Measurements from ENCODE around the gene HSPA1A. TPM values are rescaled to one million over a fixed set of nuclear protein-coding genes. Genes with fewer than 3 reads are reported as not detected.
A peak's percentile ranks its signal among the peaks of the same experiment; 100 is the strongest.

The HSPA1A gene
- total and polyA plus RNA-seq, 9 of the 15 experiments (the other 6 are each of a cell fraction or from before 2014, with no cell fraction given): 2.2 to 273 (median 107) TPM

DNA sequence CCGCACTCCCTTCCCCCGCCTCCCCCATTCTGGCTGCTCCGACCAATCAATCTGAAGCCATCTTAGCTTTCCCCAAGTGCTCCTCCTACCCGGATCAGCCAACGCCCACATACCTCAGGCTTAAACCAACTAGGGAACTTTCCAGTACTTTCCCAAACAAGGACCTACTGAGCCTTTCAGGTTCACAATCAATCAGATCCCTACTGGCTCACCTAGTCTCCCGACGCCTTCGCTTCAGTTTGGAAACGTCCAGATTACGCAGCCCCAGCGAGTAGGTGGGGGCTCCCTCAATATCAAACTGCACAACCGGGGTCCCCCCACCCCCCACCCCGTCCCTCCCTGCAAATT lies 692 bp upstream of the HSPA1A start (continued):
- TF ChIP-seq, protein P1, sequence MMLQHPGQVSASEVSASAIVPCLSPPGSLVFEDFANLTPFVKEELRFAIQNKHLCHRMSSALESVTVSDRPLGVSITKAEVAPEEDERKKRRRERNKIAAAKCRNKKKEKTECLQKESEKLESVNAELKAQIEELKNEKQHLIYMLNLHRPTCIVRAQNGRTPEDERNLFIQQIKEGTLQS (IDR thresholded peaks at IDR 0.05): no peak
- TF ChIP-seq, protein P1 (CRISPR knock-in tag; conservative IDR thresholded peaks at IDR 0.05): peak; percentile 46; the same call in 1 of the 2 replicates
- TF ChIP-seq CAMTA2 (CRISPR knock-in tag; conservative IDR thresholded peaks at IDR 0.05) (no peak), RFX1 (IDR thresholded peaks at IDR 0.05) (no peak), HCFC1 (IDR thresholded peaks at IDR 0.05; ENCODE audit: low read depth, low read length) (no peak), ZBTB7A (IDR thresholded peaks at IDR 0.05; ENCODE audit: borderline replicate concordance, control insufficient read depth, low read depth, low read length) (no peak; the same call in 1 of the 2 replicates), ZNF41 (CRISPR knock-in tag; conservative IDR thresholded peaks at IDR 0.05) (0 out of 2 replicates have a peak, but pooled peaks have one; percentile 54), HDAC6 (IDR thresholded peaks at IDR 0.05; ENCODE audit: low read depth, low read length) (no peak), STAT5A (IDR thresholded peaks at IDR 0.05; ENCODE audit: borderline replicate concordance, low read length) (no peak; the same call in 1 of the 2 replicates), ZNF282 (CRISPR knock-in tag; IDR thresholded peaks at IDR 0.05) (no peak), WHSC1 (IDR thresholded peaks at IDR 0.05; ENCODE audit: low read length) (no peak), MTA1 (IDR thresholded peaks at IDR 0.05; ENCODE audit: borderline replicate concordance) (peak; percentile 37; the same call in 1 of the 2 replicates), ZNF3 (CRISPR knock-in tag; IDR thresholded peaks at IDR 0.05) (no peak), ATF1 (CRISPR knock-in tag; IDR thresholded peaks at IDR 0.05) (no peak), ATF1 (tag; IDR thresholded peaks at IDR 0.05) (no peak), E2F3 (CRISPR knock-in tag; IDR thresholded peaks at IDR 0.05) (peak; percentile 60; the same call in 1 of the 2 replicates), BCOR (IDR thresholded peaks at IDR 0.05) (peak; percentile 17; the same call in 1 of the 2 replicates), OTX1 (CRISPR knock-in tag; IDR thresholded peaks at IDR 0.05) (peak; percentile 84), PHF21A (IDR thresholded peaks at IDR 0.05; ENCODE audit: borderline replicate concordance, low read depth) (peak; percentile 85; the same call in 1 of the 2 replicates), ZNF778 (CRISPR knock-in tag; IDR thresholded peaks at IDR 0.05) (no peak), CHD1 (IDR thresholded peaks at IDR 0.05; ENCODE audit: low read length) (peak; percentile 83), TSC22D4 (tag; IDR thresholded peaks at IDR 0.05) (no peak), CC2D1A (IDR thresholded peaks at IDR 0.05) (peak; percentile 85; the same call in 1 of the 2 replicates), TEAD4 (IDR thresholded peaks at IDR 0.05; ENCODE audit: low read length) (peak; percentile 62; the same call in 1 of the 2 replicates), TEAD4 (CRISPR knock-in tag; IDR thresholded peaks at IDR 0.05; ENCODE audit: borderline replicate concordance) (no peak)
- TF ChIP-seq, protein P2, sequence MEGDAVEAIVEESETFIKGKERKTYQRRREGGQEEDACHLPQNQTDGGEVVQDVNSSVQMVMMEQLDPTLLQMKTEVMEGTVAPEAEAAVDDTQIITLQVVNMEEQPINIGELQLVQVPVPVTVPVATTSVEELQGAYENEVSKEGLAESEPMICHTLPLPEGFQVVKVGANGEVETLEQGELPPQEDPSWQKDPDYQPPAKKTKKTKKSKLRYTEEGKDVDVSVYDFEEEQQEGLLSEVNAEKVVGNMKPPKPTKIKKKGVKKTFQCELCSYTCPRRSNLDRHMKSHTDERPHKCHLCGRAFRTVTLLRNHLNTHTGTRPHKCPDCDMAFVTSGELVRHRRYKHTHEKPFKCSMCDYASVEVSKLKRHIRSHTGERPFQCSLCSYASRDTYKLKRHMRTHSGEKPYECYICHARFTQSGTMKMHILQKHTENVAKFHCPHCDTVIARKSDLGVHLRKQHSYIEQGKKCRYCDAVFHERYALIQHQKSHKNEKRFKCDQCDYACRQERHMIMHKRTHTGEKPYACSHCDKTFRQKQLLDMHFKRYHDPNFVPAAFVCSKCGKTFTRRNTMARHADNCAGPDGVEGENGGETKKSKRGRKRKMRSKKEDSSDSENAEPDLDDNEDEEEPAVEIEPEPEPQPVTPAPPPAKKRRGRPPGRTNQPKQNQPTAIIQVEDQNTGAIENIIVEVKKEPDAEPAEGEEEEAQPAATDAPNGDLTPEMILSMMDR (IDR thresholded peaks at IDR 0.05 in 2 of 3, conservative IDR thresholded peaks at IDR 0.05 in 1 of 3; ENCODE audit: insufficient read depth in 2 of 3, low read depth in 1 of 3, low read length in 3 of 3): 0 out of 6 replicates have a peak, but pooled peaks of 1 of the 3 experiments have one; percentile 1
- TF ChIP-seq, protein P3, sequence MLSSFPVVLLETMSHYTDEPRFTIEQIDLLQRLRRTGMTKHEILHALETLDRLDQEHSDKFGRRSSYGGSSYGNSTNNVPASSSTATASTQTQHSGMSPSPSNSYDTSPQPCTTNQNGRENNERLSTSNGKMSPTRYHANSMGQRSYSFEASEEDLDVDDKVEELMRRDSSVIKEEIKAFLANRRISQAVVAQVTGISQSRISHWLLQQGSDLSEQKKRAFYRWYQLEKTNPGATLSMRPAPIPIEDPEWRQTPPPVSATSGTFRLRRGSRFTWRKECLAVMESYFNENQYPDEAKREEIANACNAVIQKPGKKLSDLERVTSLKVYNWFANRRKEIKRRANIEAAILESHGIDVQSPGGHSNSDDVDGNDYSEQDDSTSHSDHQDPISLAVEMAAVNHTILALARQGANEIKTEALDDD (IDR thresholded peaks at IDR 0.05): peak; percentile 80
- TF ChIP-seq, protein P4, sequence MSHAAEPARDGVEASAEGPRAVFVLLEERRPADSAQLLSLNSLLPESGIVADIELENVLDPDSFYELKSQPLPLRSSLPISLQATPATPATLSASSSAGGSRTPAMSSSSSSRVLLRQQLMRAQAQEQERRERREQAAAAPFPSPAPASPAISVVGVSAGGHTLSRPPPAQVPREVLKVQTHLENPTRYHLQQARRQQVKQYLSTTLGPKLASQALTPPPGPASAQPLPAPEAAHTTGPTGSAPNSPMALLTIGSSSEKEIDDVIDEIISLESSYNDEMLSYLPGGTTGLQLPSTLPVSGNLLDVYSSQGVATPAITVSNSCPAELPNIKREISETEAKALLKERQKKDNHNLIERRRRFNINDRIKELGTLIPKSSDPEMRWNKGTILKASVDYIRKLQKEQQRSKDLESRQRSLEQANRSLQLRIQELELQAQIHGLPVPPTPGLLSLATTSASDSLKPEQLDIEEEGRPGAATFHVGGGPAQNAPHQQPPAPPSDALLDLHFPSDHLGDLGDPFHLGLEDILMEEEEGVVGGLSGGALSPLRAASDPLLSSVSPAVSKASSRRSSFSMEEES (CRISPR knock-in tag; IDR thresholded peaks at IDR 0.05): peak; percentile 1; the same call in 1 of the 2 replicates
